GM21528 (cell line): Measurements from ENCODE around the gene CALR3.
A peak's percentile ranks its signal among the peaks of the same experiment; 100 is the strongest.
"Not testable (repeated sequence)": the region's sequence is repeated elsewhere in the genome, so short reads cannot be mapped to it uniquely, and the experiment has no call there.

Experiments
- ATAC-seq: cut with Tn5 transposase; IDR thresholded peaks from one replicate; pipeline ENCODE4 v1.9.1; 2021; ENCODE audit warnings: mild to moderate bottlenecking, moderate library complexity; ENCODE audit not compliant: unreplicated experiment, low FRiP score

Gene CALR3, protein sequence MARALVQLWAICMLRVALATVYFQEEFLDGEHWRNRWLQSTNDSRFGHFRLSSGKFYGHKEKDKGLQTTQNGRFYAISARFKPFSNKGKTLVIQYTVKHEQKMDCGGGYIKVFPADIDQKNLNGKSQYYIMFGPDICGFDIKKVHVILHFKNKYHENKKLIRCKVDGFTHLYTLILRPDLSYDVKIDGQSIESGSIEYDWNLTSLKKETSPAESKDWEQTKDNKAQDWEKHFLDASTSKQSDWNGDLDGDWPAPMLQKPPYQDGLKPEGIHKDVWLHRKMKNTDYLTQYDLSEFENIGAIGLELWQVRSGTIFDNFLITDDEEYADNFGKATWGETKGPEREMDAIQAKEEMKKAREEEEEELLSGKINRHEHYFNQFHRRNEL

GRCh38 chr19:16495982-16496612 is at the start of gene CALR3, which contains the start of gene C19orf44:
CALR3 (minus strand) TSS chr19:16496167; CDS start chr19:16496129, 38 bp downstream.
C19orf44 (plus strand) TSS chr19:16496394; CDS start chr19:16500793, 4,399 bp downstream.
- peak; percentile 93 for ATAC-seq

DNA sequence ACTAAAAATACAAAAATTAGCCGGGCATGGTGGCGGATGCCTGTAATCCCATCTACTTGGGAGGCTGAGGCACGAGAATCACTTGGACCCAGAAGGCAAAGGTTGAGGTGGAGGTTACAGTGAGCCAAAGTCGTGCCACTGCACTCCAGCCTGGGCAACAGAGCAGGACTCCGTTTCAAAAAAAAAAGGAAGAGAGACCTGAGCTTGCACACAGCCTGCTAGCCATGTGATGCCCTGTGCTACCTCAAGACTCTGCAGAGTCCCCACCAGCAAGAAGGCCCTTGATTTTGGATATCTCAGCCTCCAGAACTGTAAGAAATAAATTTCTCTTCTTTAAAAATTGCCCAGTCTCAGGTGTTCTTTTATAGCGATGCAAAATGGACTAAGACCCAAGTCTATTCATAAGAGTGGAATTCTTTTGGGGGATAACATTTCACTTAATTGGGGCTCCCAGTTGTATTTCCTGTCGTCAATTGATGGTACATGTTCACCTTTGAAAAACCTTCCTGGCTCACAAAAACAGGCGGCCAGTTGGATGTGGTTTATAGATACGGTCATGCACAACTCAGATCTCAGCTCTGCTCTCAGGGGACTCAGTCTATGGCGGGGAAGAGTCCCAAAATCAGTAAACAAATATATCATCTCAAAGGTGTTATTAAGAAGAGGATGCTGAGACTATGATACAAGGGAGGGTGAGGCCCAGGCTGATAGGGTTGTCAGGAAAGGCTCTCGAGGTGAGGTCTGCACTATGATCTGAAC is 48.7 kb upstream of the CALR3 start:
- no peak for ATAC-seq

DNA sequence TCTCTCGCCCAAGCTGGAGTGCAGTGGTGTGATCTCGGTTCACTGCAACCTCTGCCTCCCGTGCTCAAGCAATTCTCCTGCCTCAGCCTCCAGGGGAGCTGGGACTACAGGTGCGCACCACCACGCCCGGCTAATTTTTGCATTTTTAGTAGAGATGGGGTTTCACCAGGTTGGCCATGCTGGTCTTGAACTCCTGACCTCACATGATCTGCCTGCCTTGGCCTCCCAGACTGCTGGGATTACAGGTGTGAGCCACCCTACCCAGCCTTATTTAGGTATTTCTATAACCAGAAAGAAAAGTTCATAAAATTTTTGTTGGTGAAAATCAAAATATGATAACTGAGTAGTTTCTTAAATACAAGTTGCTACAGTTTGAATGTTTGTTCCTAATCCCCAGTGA is 47.8 kb upstream of the CALR3 start:
- ATAC-seq: not testable (repeated sequence)

DNA sequence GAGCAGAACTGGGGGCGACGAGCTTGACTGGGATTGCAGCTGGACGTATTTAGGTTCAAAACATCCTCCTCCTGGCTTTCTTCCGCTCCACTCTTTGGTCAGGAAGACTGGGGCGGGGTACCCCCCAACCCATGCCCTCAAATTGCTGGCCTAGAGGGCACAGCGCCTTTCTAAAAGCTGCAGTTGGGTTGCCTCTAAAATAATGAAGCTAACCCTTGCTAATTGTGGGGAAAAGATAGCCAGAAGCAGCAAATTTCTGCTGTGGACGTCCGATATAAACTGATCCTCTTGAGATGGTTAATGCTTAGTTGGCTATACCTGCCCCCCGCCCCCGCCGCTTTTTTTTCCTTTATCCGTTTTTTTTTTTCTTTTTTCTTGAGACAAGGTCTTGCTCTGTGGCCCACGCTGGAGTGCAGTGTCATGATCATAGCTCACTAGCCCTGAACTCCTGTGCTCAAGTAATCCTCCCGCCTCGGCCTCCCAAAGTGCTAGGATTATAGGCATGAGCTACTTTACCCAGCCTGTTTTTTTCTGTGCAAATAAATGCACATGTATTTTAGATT is 47.0 kb upstream of the CALR3 start:
- no peak for ATAC-seq

DNA sequence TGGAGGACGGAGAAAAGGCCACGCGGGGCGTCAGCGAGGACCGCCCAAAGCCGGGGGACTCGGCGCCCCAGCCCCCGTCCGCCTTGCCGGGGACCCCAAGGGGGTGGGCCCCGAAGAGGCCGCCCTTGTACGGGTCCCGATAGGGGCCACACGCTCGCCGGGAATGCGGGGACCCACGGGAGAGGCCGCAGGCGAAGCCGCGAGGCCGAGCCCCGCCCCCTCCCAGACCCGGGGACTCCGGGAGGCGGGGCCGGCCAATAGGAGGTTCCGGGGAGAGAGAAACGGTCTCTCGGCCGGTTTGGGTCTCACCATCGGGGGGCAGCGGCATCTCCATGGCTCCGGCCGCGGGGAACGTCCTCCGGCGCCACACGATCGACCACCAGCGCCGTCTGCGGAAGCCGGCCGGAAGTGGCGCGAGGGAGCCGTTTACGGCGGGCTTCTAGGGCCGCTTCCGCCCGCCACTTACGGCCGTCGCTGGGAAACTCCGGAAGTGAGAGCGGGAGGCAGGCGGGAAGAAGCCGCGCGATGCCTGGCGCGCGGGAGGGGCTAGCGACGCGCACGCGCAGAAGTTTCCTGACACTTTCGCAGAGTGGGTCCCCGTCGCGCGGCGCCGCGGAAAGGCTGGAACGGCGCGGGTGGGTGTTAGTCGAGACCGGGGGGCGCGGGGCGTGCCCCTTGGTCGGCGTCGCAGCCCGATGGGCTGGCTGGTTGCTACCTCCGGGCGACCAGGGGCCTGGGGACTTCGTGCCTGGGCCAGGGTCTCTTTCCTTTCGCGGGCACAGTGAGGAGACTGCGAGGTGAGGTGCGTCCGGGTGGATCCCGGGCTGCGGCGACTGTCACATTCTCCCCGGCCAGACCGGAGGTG is 46.3 kb upstream of the CALR3 start, which contains the start of gene CHERP:
TSS of gene CHERP (minus strand) at position 393 of the 865 bp plus-strand sequence. CDS start at position 334, 59 bp downstream.
- ATAC-seq: peak; percentile 77

GRCh38 chr19:16541526-16542044 is 45.6 kb upstream of the CALR3 start:
- ATAC-seq: peak; percentile 9

- ATAC-seq: no peak
Observed at GRCh38 chr19:16540948-16541347, 45.0 kb upstream of the CALR3 start.

- ATAC-seq: no peak
Observed at GRCh38 chr19:16537111-16537510, 41.1 kb upstream of the CALR3 start.

DNA sequence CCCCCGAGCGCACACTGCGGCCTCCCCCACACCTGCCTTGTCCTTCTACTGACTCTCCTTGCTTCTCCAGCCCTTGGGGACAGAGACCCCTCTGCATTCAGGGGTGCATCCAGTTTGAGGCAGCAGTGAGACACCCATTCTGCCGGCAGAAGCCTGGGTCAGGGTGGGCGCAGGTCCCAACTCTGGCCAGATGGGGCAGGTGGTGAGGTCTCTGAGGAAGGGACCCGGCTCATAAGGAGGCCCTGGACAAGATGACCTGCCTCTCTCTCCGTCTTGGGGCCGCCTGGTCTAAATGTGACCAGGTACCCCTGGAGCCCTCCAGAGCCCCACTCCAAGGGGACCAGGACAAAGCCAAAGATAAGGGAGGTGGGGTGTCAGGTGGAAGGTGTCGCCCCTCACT is 40.2 kb upstream of the CALR3 start:
- no peak for ATAC-seq

GRCh38 chr19:16535381-16535780 is 39.4 kb upstream of the CALR3 start:
- ATAC-seq: no peak

GRCh38 chr19:16532440-16533234 is 36.7 kb upstream of the CALR3 start:
- no peak for ATAC-seq

DNA sequence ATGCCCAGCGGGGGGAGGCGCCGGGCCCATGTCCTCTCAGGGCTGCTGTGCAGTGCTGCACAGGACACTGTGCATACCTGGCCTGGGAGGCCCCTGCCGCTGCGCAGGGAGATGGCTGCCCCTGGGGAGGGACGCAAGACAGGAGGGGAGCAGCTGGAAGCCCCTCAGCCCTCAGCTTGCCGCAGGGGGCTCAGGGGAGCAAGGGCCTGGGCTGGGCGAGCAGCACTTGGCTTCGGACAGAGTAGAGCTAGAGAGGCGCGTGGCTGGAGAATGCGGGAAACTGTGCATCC is 35.4 kb upstream of the CALR3 start:
- ATAC-seq: no peak

- ATAC-seq: no peak
Observed at GRCh38 chr19:16530540-16531379, 34.8 kb upstream of the CALR3 start.

- ATAC-seq: no peak
Observed at GRCh38 chr19:16529466-16530144, 33.6 kb upstream of the CALR3 start.

GRCh38 chr19:16527971-16528521 is 32.1 kb upstream of the CALR3 start:
- no peak for ATAC-seq

- no peak for ATAC-seq
Observed at GRCh38 chr19:16527334-16527935, 31.5 kb upstream of the CALR3 start.
